Measurements from ENCODE around the gene CEACAM5. TPM values are rescaled to one million over a fixed set of nuclear protein-coding genes. Genes with fewer than 3 reads are reported as not detected.

Gene CEACAM5
- total RNA-seq, 2 donors from 2014 or later: not detected

DNA sequence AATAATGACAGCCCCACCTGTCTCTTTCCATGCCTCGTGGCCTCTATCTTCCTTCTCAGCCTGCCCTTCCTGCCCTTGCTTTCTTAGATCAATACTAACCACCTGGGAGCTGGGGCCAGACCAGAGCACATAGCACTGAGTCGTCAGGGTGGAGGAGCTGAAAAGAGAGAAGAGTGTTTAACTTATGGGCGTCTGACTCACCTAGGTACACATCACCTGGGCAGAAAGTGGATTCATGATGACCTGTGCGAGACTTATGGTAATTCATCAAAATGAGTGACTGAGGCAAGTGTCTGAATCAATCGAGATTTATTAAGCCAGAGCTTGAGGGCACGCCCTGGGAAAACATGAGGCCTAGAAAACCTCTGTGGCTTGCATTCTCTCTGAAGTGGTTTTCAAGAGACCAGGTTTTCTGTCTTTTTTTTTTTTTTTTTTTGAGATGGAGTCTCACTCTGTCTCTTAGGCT is 66.1 kb downstream of the CEACAM5 start:
- Mint-ChIP-seq H3K9me3 (no peaks in the 10 kb centered on the region), H3K27ac (peak overlapping the region; percentile 44), H3K4me3 (peak overlapping the region; percentile 46), H3K27me3 (peaks cover 42% of the 10 kb centered on the region), H3K36me3 (ENCODE audit: low read depth) (no peaks in the 10 kb centered on the region), H3K4me1 (peaks cover 23% of the 10 kb centered on the region)
- ATAC-seq (replicated peaks): peak; percentile 89

DNA sequence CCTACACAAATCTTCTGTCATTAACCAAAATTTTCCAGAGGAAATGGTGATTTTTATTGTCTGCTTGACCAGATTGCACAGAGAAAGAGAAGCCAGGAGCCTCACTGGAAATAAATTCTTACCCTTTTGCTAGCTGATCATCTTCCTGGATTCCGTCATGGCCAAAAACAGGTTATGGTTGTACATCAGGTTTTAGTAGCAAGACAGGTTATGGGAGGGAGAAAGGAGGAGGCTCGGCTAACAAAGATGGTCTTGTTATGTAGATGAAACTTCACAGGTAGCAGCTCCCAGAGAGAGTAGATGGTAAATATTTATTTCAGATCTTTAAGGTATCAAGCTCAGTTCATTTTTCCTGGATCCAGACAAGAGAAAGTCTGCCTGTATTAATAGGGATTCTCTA is 68.3 kb downstream of the CEACAM5 start:
- no peaks in the 10 kb centered on the region for H3K9me3 Mint-ChIP-seq
- peaks cover 49% of the 10 kb centered on the region for H3K27me3 Mint-ChIP-seq
- no peaks in the 10 kb centered on the region for H3K36me3 Mint-ChIP-seq (ENCODE audit: low read depth)
- H3K4me1 Mint-ChIP-seq: peaks cover 23% of the 10 kb centered on the region
- H3K4me3 Mint-ChIP-seq: no peak overlapping the region
- H3K27ac Mint-ChIP-seq: no peak overlapping the region
- no peak for ATAC-seq (replicated peaks)

Other genes starting within 250 kb of the CEACAM5 start
- gene CEACAM21, start 132.5 kb upstream of the CEACAM5 start, total RNA-seq: 10 to 100 TPM; 27.1 to 30.7 TPM
- gene CEACAM4, start 81.6 kb upstream of the CEACAM5 start, total RNA-seq: not detected
- not detected for gene CEACAM7, start 20.4 kb upstream of the CEACAM5 start, total RNA-seq
- not detected for gene CEACAM6, start 46.9 kb downstream of the CEACAM5 start, total RNA-seq
- gene CEACAM3, start 88.0 kb downstream of the CEACAM5 start, total RNA-seq: not detected
- gene LYPD4, start 136.1 kb downstream of the CEACAM5 start, total RNA-seq: not detected
- not detected for gene DMRTC2, start 136.4 kb downstream of the CEACAM5 start, total RNA-seq
- 1,000 to 10,000 TPM; 3,531 to 4,049 TPM for gene RPS19, start 151.6 kb downstream of the CEACAM5 start, total RNA-seq
- gene CD79A, start 168.7 kb downstream of the CEACAM5 start, total RNA-seq: under 1 TPM; 0.22 to 0.98 TPM
- 100 to 1,000 TPM; 255 to 337 TPM for gene ARHGEF1, start 174.6 kb downstream of the CEACAM5 start, total RNA-seq
- gene ERFL, start 219.8 kb downstream of the CEACAM5 start, total RNA-seq: 1 to 10 TPM in 1 of 2 donors, under 1 TPM in 1; 0.89 to 2.1 TPM

All from activated T-helper 17 cell treated with anti-CD3 and anti-CD28 coated beads, Interleukin-2, amount 50 U/mL, for 72 hours (primary cell).